Pancreas (tissue), 10 donors: Measurements from ENCODE around the gene SEZ6. TPM values are rescaled to one million over a fixed set of nuclear protein-coding genes. Genes with fewer than 3 reads are reported as not detected.
A peak's percentile ranks its signal among the peaks of the same experiment; 100 is the strongest.

Experiments
- ATAC-seq, 4 donors: fragments of 200-7000 bp; cut with Tn5 transposase; one replicate each; pipeline versions ENCODE4 v1.8.0 to v1.9.1; 2020; ENCODE audit warnings: mild to moderate bottlenecking in 4 of 4, moderate library complexity in 4 of 4
- DNase-seq, 6 donors: peaks; one replicate each; pipeline ENCODE4 v3.0.0-alpha.2; 2020
- FAIRE-seq: peaks from 2 replicates; lab custom pipeline; 2012; peaks lifted over from hg19 to GRCh38; lab: Jason Lieb, UNC
- H3K27ac ChIP-seq, 4 donors: fragments of 200-600 bp; sonication (generic); 1 replicate in 3 of 4; 2 replicates in 1 of 4; pipeline versions ENCODE4 v1.5.0 to v1.8.0; 2020
- H3K27me3 ChIP-seq, 4 donors: fragments of 200-600 bp; one replicate each; pipeline ENCODE4 v1.8.0; 2021
- H3K36me3 ChIP-seq, 3 donors: fragments of 200-600 bp; sonication (generic) in 1 of 3; one replicate each; pipeline versions ENCODE4 v1.5.0 to v1.8.0; 2020 to 2021
- H3K4me1 ChIP-seq, 3 donors: fragments of 200-600 bp; one replicate each; pipeline ENCODE4 v1.8.0; 2021
- H3K4me3 ChIP-seq, 4 donors: fragments of 200-600 bp; sonication (generic) in 2 of 4; one replicate each; pipeline versions ENCODE4 v1.5.0 to v1.8.0; 2020 to 2021
- H3K9me3 ChIP-seq, 4 donors: fragments of 200-600 bp; one replicate each; pipeline ENCODE4 v1.8.0; 2021
- CTCF ChIP-seq, 4 donors: fragments of 200-600 bp; sonication (generic) in 3 of 4; IDR thresholded peaks; one replicate each; pipeline versions ENCODE4 v1.5.0 to v1.8.0; 2021; ENCODE audit warnings: antibody characterized with exemption in 4 of 4
- WGBS, 2 donors: extraction: QIAGEN DNeasy Blood & Tissue Kit; methylation state at CpG; one replicate each; pipeline ENCODE4 v1.1.7; 2013; 5-methylcytosine and 5-hydroxymethylcytosine counted together
- intact Hi-C, 3 donors: fragments of 100-400 bp; cut with DNase I; formaldehyde crosslinking; loops; one replicate each; pipeline versions ENCODE4 v1.11.1 to v1.14.2; 2022
- polyA plus RNA-seq, 2 donors: library from polyadenylated mRNA; stranded (reverse); fragments of 200-250 nt; gene quantifications; one replicate each; pipeline ENCODE4 v1.2.3, GENCODE V29; 2013
- total RNA-seq, 6 donors: library from RNA; stranded (reverse); fragmentation: NEBNext Ultra II Directional in 4 of 6; extraction: Animal tissue kit (Norgen Biotek cat#: 25700) in 4 of 6; gene quantifications; one replicate each; pipeline versions ENCODE4 v1.2.1 to v1.2.4, GENCODE V29; 2021 to 2023
- donor health status: healthy with polysubstance abuse.
- donor health status: DM: no; HTN: no; CAD: no; lungs with moderate emphysema.
- donor health status: DM: no; HTN: no; CAD: no.
- donor health status: control.
- donor health status: control.
- donor health status: Bipolar disorder and iron deficiency.
- donor health status: DM: yes; HTN: yes; CAD: no.
- donor health status: DM: no; HTN: no; CAD: no.
- donor health status: DM: no; HTN: no; CAD: no.
- donor health status: DM: yes; HTN: yes; CAD: no.

The SEZ6 gene
- total RNA-seq (1 to 10 TPM in 1 of 6 donors, under 1 TPM in 5; 0.13 to 1.0 (median 0.52) TPM), polyA plus RNA-seq (1 to 10 TPM; 1.6 to 5.0 TPM)

GRCh38 chr17:29005936-29006511, at the start of gene SEZ6:
Gene SEZ6, minus strand, starts transcription at chr17:29006033. Its CDS starts 164 bp downstream, at chr17:29005869.
- DNase-seq (peak; percentile 75 to 95 (median 84)), FAIRE-seq (no peak), ATAC-seq (peak; percentile 97 to 100 (median 98))
- Histone ChIP-seq H3K27ac (no peak within 1 kb of the TSS), H3K4me1 (peaks cover 0 to 4% (median 0%) of the 10 kb centered on the region in 3 donors), H3K4me3 (peak within 1 kb of the TSS in 2 of 4 donors; percentile 30 to 45), H3K9me3 (no peaks in the 10 kb centered on the region), H3K36me3 (no peaks in the 10 kb centered on the region), H3K27me3 (peaks cover 0 to 3% (median 1%) of the 10 kb centered on the region in 4 donors)
- intact Hi-C loops, result no loop called here
- 3 to 4% methylated on average over 43 of the region's 43 CpGs for WGBS, 2 donors
- TF ChIP-seq CTCF (IDR thresholded peaks at IDR 0.05), result no peak

- DNase-seq (no peak), ATAC-seq (peak in 3 of 4 donors; percentile 30 to 75 (median 35)), FAIRE-seq (no peak)
- H3K4me3 ChIP-seq, result no peak overlapping the region
- no peaks in the 10 kb centered on the region for H3K36me3 ChIP-seq
- no peak overlapping the region for H3K27ac ChIP-seq
- 78% methylated on average over 10 of the region's 10 CpGs for WGBS, 2 donors
- H3K27me3 ChIP-seq, result no peaks in the 10 kb centered on the region
- H3K4me1 ChIP-seq, result no peaks in the 10 kb centered on the region
- intact Hi-C loops, result no loop called here
- TF ChIP-seq CTCF (IDR thresholded peaks at IDR 0.05), result no peak
- H3K9me3 ChIP-seq, result no peaks in the 10 kb centered on the region
Observed at GRCh38 chr17:29054835-29055234, 49.0 kb upstream of the SEZ6 start.

GRCh38 chr17:29051731-29052130, 45.9 kb upstream of the SEZ6 start:
- Histone ChIP-seq H3K27ac (no peak overlapping the region), H3K4me3 (no peak overlapping the region), H3K4me1 (no peaks in the 10 kb centered on the region), H3K36me3 (no peaks in the 10 kb centered on the region), H3K9me3 (no peaks in the 10 kb centered on the region), H3K27me3 (no peaks in the 10 kb centered on the region)
- ATAC-seq, result no peak
- FAIRE-seq, result no peak
- intact Hi-C loops, result no loop called here
- no peak for DNase-seq
- TF ChIP-seq CTCF (IDR thresholded peaks at IDR 0.05), result no peak
- WGBS, 2 donors, result 76 to 81% methylated on average over 6 of the region's 6 CpGs

GRCh38 chr17:29051194-29051593, 45.4 kb upstream of the SEZ6 start:
- FAIRE-seq, result no peak
- no peak for TF ChIP-seq CTCF (IDR thresholded peaks at IDR 0.05)
- no peaks in the 10 kb centered on the region for H3K36me3 ChIP-seq
- 86 to 91% methylated on average over 12 of the region's 12 CpGs for WGBS, 2 donors
- intact Hi-C loops, result no loop called here
- no peak overlapping the region for H3K27ac ChIP-seq
- no peak overlapping the region for H3K4me3 ChIP-seq
- no peak for DNase-seq
- H3K9me3 ChIP-seq, result no peaks in the 10 kb centered on the region
- H3K4me1 ChIP-seq, result no peaks in the 10 kb centered on the region
- H3K27me3 ChIP-seq, result no peaks in the 10 kb centered on the region
- ATAC-seq, result no peak

GRCh38 chr17:29050176-29050575, 44.3 kb upstream of the SEZ6 start:
- no peak for DNase-seq
- Histone ChIP-seq H3K27ac (no peak overlapping the region), H3K4me3 (no peak overlapping the region), H3K4me1 (no peaks in the 10 kb centered on the region), H3K27me3 (no peaks in the 10 kb centered on the region), H3K9me3 (no peaks in the 10 kb centered on the region), H3K36me3 (no peaks in the 10 kb centered on the region)
- 83 to 95% methylated on average over 5 of the region's 5 CpGs for WGBS, 2 donors
- TF ChIP-seq CTCF (IDR thresholded peaks at IDR 0.05), result no peak
- intact Hi-C loops, result no loop called here
- no peak for ATAC-seq
- no peak for FAIRE-seq
